Osteocyte (in vitro differentiated cells): ENCODE measurements around the gene SLC35E1. TPM values are rescaled to one million over a fixed set of nuclear protein-coding genes. Genes with fewer than 3 reads are reported as not detected.

Experiments
- DNase-seq: peaks from one replicate; pipeline ENCODE4 v3.0.0; 2021; ENCODE audit warnings: mixed read lengths; ENCODE audit not compliant: unreplicated experiment; ENCODE audit errors: extremely low spot score
- H3K27ac Mint-ChIP-seq: one replicate; pipeline ENCODE4 v1.8.0; 2021; ENCODE audit warnings: mild to moderate bottlenecking, mixed read lengths; ENCODE audit not compliant: unreplicated experiment
- H3K27me3 Mint-ChIP-seq: one replicate; pipeline ENCODE4 v1.8.0; 2021; ENCODE audit warnings: mixed read lengths; ENCODE audit not compliant: unreplicated experiment
- H3K36me3 Mint-ChIP-seq: one replicate; pipeline ENCODE4 v1.8.0; 2021; ENCODE audit warnings: mixed read lengths; ENCODE audit not compliant: unreplicated experiment
- H3K4me1 Mint-ChIP-seq: one replicate; pipeline ENCODE4 v1.8.0; 2021; ENCODE audit warnings: mixed read lengths; ENCODE audit not compliant: unreplicated experiment
- H3K4me3 Mint-ChIP-seq: one replicate; pipeline ENCODE4 v1.8.0; 2021; ENCODE audit warnings: mild to moderate bottlenecking, moderate library complexity, mixed read lengths; ENCODE audit not compliant: unreplicated experiment
- H3K9me3 Mint-ChIP-seq: one replicate; pipeline ENCODE4 v1.8.0; 2021; ENCODE audit warnings: mixed read lengths; ENCODE audit not compliant: unreplicated experiment
- CTCF ChIP-seq: fragments of 200-600 bp; sonication (generic); IDR thresholded peaks from 2 replicates; pipeline ENCODE4 v1.5.0; 2021; ENCODE audit warnings: antibody characterized with exemption, mild to moderate bottlenecking, moderate library complexity
- total RNA-seq: library from RNA; stranded (reverse); gene quantifications from 2 replicates; pipeline ENCODE4 v1.2.1, GENCODE V29; 2021

The SLC35E1 gene
- total RNA-seq, 1 donor from 2014 or later, result 55.5 TPM

GRCh38 chr19:16581971-16582343, 9.7 kb upstream of the SLC35E1 start:
- H3K4me1 Mint-ChIP-seq, result peaks cover 43% of the 10 kb centered on the region
- H3K36me3 Mint-ChIP-seq, result peaks cover 3% of the 10 kb centered on the region
- no peaks in the 10 kb centered on the region for H3K9me3 Mint-ChIP-seq

GRCh38 chr19:16581145-16581970, 9.1 kb upstream of the SLC35E1 start:
- TF ChIP-seq CTCF, result no peak
- Mint-ChIP-seq H3K27ac (peak overlapping the region; percentile 56), H3K4me3 (no peak overlapping the region), H3K36me3 (peaks cover 4% of the 10 kb centered on the region), H3K9me3 (no peaks in the 10 kb centered on the region), H3K4me1 (peaks cover 37% of the 10 kb centered on the region), H3K27me3 (no peaks in the 10 kb centered on the region)
- DNase-seq, result no peak

More at GRCh38 chr19:16581971-16582343, 9.7 kb upstream of the SLC35E1 start:
- DNase-seq, result no peak
- H3K27me3 Mint-ChIP-seq, result no peaks in the 10 kb centered on the region
- H3K27ac Mint-ChIP-seq, result peak overlapping the region; percentile 56
- no peak for TF ChIP-seq CTCF
- H3K4me3 Mint-ChIP-seq, result no peak overlapping the region

- H3K36me3 Mint-ChIP-seq, result peaks cover 10% of the 10 kb centered on the region
Measured at GRCh38 chr19:16579381-16579780, 7.2 kb upstream of the SLC35E1 start.

GRCh38 chr19:16577531-16577985, 5.3 kb upstream of the SLC35E1 start:
- Mint-ChIP-seq H3K36me3 (peaks cover 10% of the 10 kb centered on the region), H3K9me3 (no peaks in the 10 kb centered on the region)

More at GRCh38 chr19:16579381-16579780, 7.2 kb upstream of the SLC35E1 start:
- Mint-ChIP-seq H3K27ac (peak overlapping the region; percentile 53), H3K27me3 (no peaks in the 10 kb centered on the region), H3K4me3 (no peak overlapping the region), H3K9me3 (no peaks in the 10 kb centered on the region), H3K4me1 (peaks cover 20% of the 10 kb centered on the region)
- no peak for DNase-seq
- TF ChIP-seq CTCF, result no peak

More at GRCh38 chr19:16577531-16577985, 5.3 kb upstream of the SLC35E1 start:
- H3K27ac Mint-ChIP-seq, result no peak overlapping the region
- no peak overlapping the region for H3K4me3 Mint-ChIP-seq
- DNase-seq, result no peak
- H3K27me3 Mint-ChIP-seq, result no peaks in the 10 kb centered on the region
- no peak for TF ChIP-seq CTCF
- H3K4me1 Mint-ChIP-seq, result peaks cover 21% of the 10 kb centered on the region
